ENCODE measurements around the gene CDC42BPB.

The CDC42BPB gene

GRCh38 chr14:102910442-102910841 lies 146.9 kb downstream of the CDC42BPB start:
- DNase-seq = no peak

GRCh38 chr14:102909911-102910310 lies 147.4 kb downstream of the CDC42BPB start:
- no peak for DNase-seq

GRCh38 chr14:102909462-102909861 lies 147.9 kb downstream of the CDC42BPB start:
- DNase-seq = no peak

- no peak for DNase-seq
These were observed 148.4 kb downstream of the CDC42BPB start for GRCh38 chr14:102908766-102909455.

GRCh38 chr14:102907980-102908730 lies 149.2 kb downstream of the CDC42BPB start:
- DNase-seq = no peak

- no peak for DNase-seq
These were observed 150.0 kb downstream of the CDC42BPB start for GRCh38 chr14:102907303-102907844.

- no peak for DNase-seq
These were observed 150.6 kb downstream of the CDC42BPB start for GRCh38 chr14:102906616-102907302.

- DNase-seq = no peak
These were observed 151.9 kb downstream of the CDC42BPB start for GRCh38 chr14:102905116-102906108.

- DNase-seq = no peak
These were observed 153.3 kb downstream of the CDC42BPB start for GRCh38 chr14:102903889-102904512.

GRCh38 chr14:102903248-102903888 lies 154.0 kb downstream of the CDC42BPB start:
- DNase-seq = no peak

- no peak for DNase-seq
These were observed 154.7 kb downstream of the CDC42BPB start for GRCh38 chr14:102902523-102903247.

GRCh38 chr14:102902086-102902485 lies 155.3 kb downstream of the CDC42BPB start:
- DNase-seq = no peak

- DNase-seq = no peak
These were observed 155.7 kb downstream of the CDC42BPB start for GRCh38 chr14:102901633-102902032.

- no peak for DNase-seq
These were observed 156.4 kb downstream of the CDC42BPB start for GRCh38 chr14:102900631-102901571.

GRCh38 chr14:102899516-102899900 lies 157.8 kb downstream of the CDC42BPB start:
- DNase-seq = no peak

- no peak for DNase-seq
These were observed 158.4 kb downstream of the CDC42BPB start for GRCh38 chr14:102898776-102899515.

- DNase-seq = no peak
These were observed 159.1 kb downstream of the CDC42BPB start for GRCh38 chr14:102898298-102898697.

- no peak for DNase-seq
These were observed 159.9 kb downstream of the CDC42BPB start for GRCh38 chr14:102897299-102898027.

Measured in effector CD4-positive, alpha-beta T cell (primary cell).